ENCODE measurements around the gene ZNF83.
"Not testable (repeated sequence)": the region's sequence is repeated elsewhere in the genome, so short reads cannot be mapped to it uniquely, and the experiment has no call there.

ZNF83 gene

GRCh38 chr19:52640916-52641315 lies 2.8 kb upstream of the ZNF83 start:
- Histone ChIP-seq H3K9me3 (ENCODE audit: control insufficient read depth, insufficient read depth, low read length) (no peaks in the 10 kb centered on the region), H3K36me3 (ENCODE audit: control insufficient read depth, insufficient read depth, low read length) (no peaks in the 10 kb centered on the region), H3K4me1 (ENCODE audit: control insufficient read depth, insufficient read depth, low read length) (no peaks in the 10 kb centered on the region), H3K27me3 (ENCODE audit: control insufficient read depth, insufficient read depth, low read length) (no peaks in the 10 kb centered on the region), H3K4me3 (ENCODE audit: low read length) (no peak overlapping the region), H3K27ac (ENCODE audit: low read length) (no peak overlapping the region)
- no peak for DNase-seq (ENCODE audit: low read depth, low spot score)
- WGBS (ENCODE audit: insufficient coverage, insufficient read length): no CpG with 5 or more reads among the region's 14 CpGs

- Histone ChIP-seq H3K27me3 (ENCODE audit: control insufficient read depth, insufficient read depth, low read length) (no peaks in the 10 kb centered on the region), H3K27ac (ENCODE audit: low read length) (no peak overlapping the region), H3K4me3 (ENCODE audit: low read length) (no peak overlapping the region), H3K9me3 (ENCODE audit: control insufficient read depth, insufficient read depth, low read length) (no peaks in the 10 kb centered on the region; the same call in 1 of the 2 replicates), H3K4me1 (ENCODE audit: control insufficient read depth, insufficient read depth, low read length) (no peaks in the 10 kb centered on the region), H3K36me3 (ENCODE audit: control insufficient read depth, insufficient read depth, low read length) (no peaks in the 10 kb centered on the region)
- DNase-seq (ENCODE audit: low read depth, low spot score): no peak
- no CpG with 5 or more reads among the region's 10 CpGs for WGBS (ENCODE audit: insufficient coverage, insufficient read length)
These were observed 1.8 kb upstream of the ZNF83 start for GRCh38 chr19:52639996-52640395.

GRCh38 chr19:52638601-52639000 lies 446 bp upstream of the ZNF83 start:
- Histone ChIP-seq H3K36me3 (ENCODE audit: control insufficient read depth, insufficient read depth, low read length) (no peaks in the 10 kb centered on the region), H3K4me1 (ENCODE audit: control insufficient read depth, insufficient read depth, low read length) (no peaks in the 10 kb centered on the region), H3K9me3 (ENCODE audit: control insufficient read depth, insufficient read depth, low read length) (no peaks in the 10 kb centered on the region; the same call in 1 of the 2 replicates), H3K4me3 (ENCODE audit: low read length) (peak overlapping the region; percentile 16; the same call in 1 of the 2 replicates), H3K27me3 (ENCODE audit: control insufficient read depth, insufficient read depth, low read length) (no peaks in the 10 kb centered on the region), H3K27ac (ENCODE audit: low read length) (no peak overlapping the region)
- no peak for DNase-seq (ENCODE audit: low read depth, low spot score)
- WGBS (ENCODE audit: insufficient coverage, insufficient read length): no CpG with 5 or more reads among the region's 14 CpGs

GRCh38 chr19:52635786-52636570 lies 2.2 kb downstream of the ZNF83 start:
- WGBS (ENCODE audit: insufficient coverage, insufficient read length): no CpG with 5 or more reads among the region's 11 CpGs
- no peaks in the 10 kb centered on the region for H3K27me3 ChIP-seq (ENCODE audit: control insufficient read depth, insufficient read depth, low read length)
- H3K9me3 ChIP-seq (ENCODE audit: control insufficient read depth, insufficient read depth, low read length): no peaks in the 10 kb centered on the region; the same call in 1 of the 2 replicates
- no peak overlapping the region for H3K4me3 ChIP-seq (ENCODE audit: low read length)
- DNase-seq (ENCODE audit: low read depth, low spot score): no peak
- no peak overlapping the region for H3K27ac ChIP-seq (ENCODE audit: low read length)
- no peaks in the 10 kb centered on the region for H3K4me1 ChIP-seq (ENCODE audit: control insufficient read depth, insufficient read depth, low read length)
- H3K36me3 ChIP-seq (ENCODE audit: control insufficient read depth, insufficient read depth, low read length): no peaks in the 10 kb centered on the region

GRCh38 chr19:52627441-52627840 lies 10.7 kb downstream of the ZNF83 start:
- not testable (repeated sequence) for DNase-seq (ENCODE audit: low read depth, low spot score); H3K4me3 ChIP-seq (ENCODE audit: low read length); H3K4me1 ChIP-seq (ENCODE audit: control insufficient read depth, insufficient read depth, low read length); H3K9me3 ChIP-seq (ENCODE audit: control insufficient read depth, insufficient read depth, low read length); H3K36me3 ChIP-seq (ENCODE audit: control insufficient read depth, insufficient read depth, low read length); H3K27ac ChIP-seq (ENCODE audit: low read length); H3K27me3 ChIP-seq (ENCODE audit: control insufficient read depth, insufficient read depth, low read length)
- no CpG with 5 or more reads among the region's 3 CpGs for WGBS (ENCODE audit: insufficient coverage, insufficient read length)

- Histone ChIP-seq H3K36me3 (ENCODE audit: control insufficient read depth, insufficient read depth, low read length) (no peaks in the 10 kb centered on the region; the same call in 1 of the 2 replicates), H3K4me1 (ENCODE audit: control insufficient read depth, insufficient read depth, low read length) (no peaks in the 10 kb centered on the region), H3K9me3 (ENCODE audit: control insufficient read depth, insufficient read depth, low read length) (no peaks in the 10 kb centered on the region; the same call in 1 of the 2 replicates), H3K4me3 (ENCODE audit: low read length) (no peak overlapping the region), H3K27me3 (ENCODE audit: control insufficient read depth, insufficient read depth, low read length) (no peaks in the 10 kb centered on the region), H3K27ac (ENCODE audit: low read length) (no peak overlapping the region)
- no CpG with 5 or more reads among the region's 5 CpGs for WGBS (ENCODE audit: insufficient coverage, insufficient read length)
- no peak for DNase-seq (ENCODE audit: low read depth, low spot score)
These were observed 11.2 kb downstream of the ZNF83 start for GRCh38 chr19:52626915-52627314.

GRCh38 chr19:52622261-52622660 lies 15.9 kb downstream of the ZNF83 start:
- H3K9me3 ChIP-seq (ENCODE audit: control insufficient read depth, insufficient read depth, low read length): no peaks in the 10 kb centered on the region
- no peak for DNase-seq (ENCODE audit: low read depth, low spot score)
- no peak overlapping the region for H3K27ac ChIP-seq (ENCODE audit: low read length)
- H3K4me3 ChIP-seq (ENCODE audit: low read length): no peak overlapping the region
- no peaks in the 10 kb centered on the region for H3K27me3 ChIP-seq (ENCODE audit: control insufficient read depth, insufficient read depth, low read length)
- H3K36me3 ChIP-seq (ENCODE audit: control insufficient read depth, insufficient read depth, low read length): no peaks in the 10 kb centered on the region
- WGBS (ENCODE audit: insufficient coverage, insufficient read length): no CpG with 5 or more reads among the region's 2 CpGs
- no peaks in the 10 kb centered on the region for H3K4me1 ChIP-seq (ENCODE audit: control insufficient read depth, insufficient read depth, low read length)

- DNase-seq (ENCODE audit: low read depth, low spot score): no peak
- no peaks in the 10 kb centered on the region for H3K9me3 ChIP-seq (ENCODE audit: control insufficient read depth, insufficient read depth, low read length)
- H3K4me1 ChIP-seq (ENCODE audit: control insufficient read depth, insufficient read depth, low read length): no peaks in the 10 kb centered on the region
- H3K4me3 ChIP-seq (ENCODE audit: low read length): no peak overlapping the region
- H3K27ac ChIP-seq (ENCODE audit: low read length): no peak overlapping the region
- H3K36me3 ChIP-seq (ENCODE audit: control insufficient read depth, insufficient read depth, low read length): no peaks in the 10 kb centered on the region; the same call in 1 of the 2 replicates
- H3K27me3 ChIP-seq (ENCODE audit: control insufficient read depth, insufficient read depth, low read length): no peaks in the 10 kb centered on the region
- 100% methylated on average over 1 of the region's 3 CpGs for WGBS (ENCODE audit: insufficient coverage, insufficient read length)
These were observed 16.8 kb downstream of the ZNF83 start for GRCh38 chr19:52621376-52621775.

- H3K4me3 ChIP-seq (ENCODE audit: low read length): no peak overlapping the region
- no CpG with 5 or more reads among the region's 5 CpGs for WGBS (ENCODE audit: insufficient coverage, insufficient read length)
- H3K4me1 ChIP-seq (ENCODE audit: control insufficient read depth, insufficient read depth, low read length): no peaks in the 10 kb centered on the region
- H3K36me3 ChIP-seq (ENCODE audit: control insufficient read depth, insufficient read depth, low read length): no peaks in the 10 kb centered on the region; the same call in 1 of the 2 replicates
- no peaks in the 10 kb centered on the region for H3K27me3 ChIP-seq (ENCODE audit: control insufficient read depth, insufficient read depth, low read length)
- no peak overlapping the region for H3K27ac ChIP-seq (ENCODE audit: low read length)
- H3K9me3 ChIP-seq (ENCODE audit: control insufficient read depth, insufficient read depth, low read length): no peaks in the 10 kb centered on the region; the same call in 1 of the 2 replicates
- no peak for DNase-seq (ENCODE audit: low read depth, low spot score)
These were observed 24.8 kb downstream of the ZNF83 start for GRCh38 chr19:52613299-52613906.

GRCh38 chr19:52603558-52604207 lies 34.5 kb downstream of the ZNF83 start:
- Histone ChIP-seq H3K9me3 (ENCODE audit: control insufficient read depth, insufficient read depth, low read length) (no peaks in the 10 kb centered on the region), H3K4me1 (ENCODE audit: control insufficient read depth, insufficient read depth, low read length) (0 out of 2 replicates have a peak, but pooled peaks cover 3% of the 10 kb centered on the region), H3K4me3 (ENCODE audit: low read length) (no peak overlapping the region), H3K27ac (ENCODE audit: low read length) (no peak overlapping the region), H3K36me3 (ENCODE audit: control insufficient read depth, insufficient read depth, low read length) (no peaks in the 10 kb centered on the region), H3K27me3 (ENCODE audit: control insufficient read depth, insufficient read depth, low read length) (no peaks in the 10 kb centered on the region)
- WGBS (ENCODE audit: insufficient coverage, insufficient read length): no CpG with 5 or more reads among the region's 14 CpGs
- no peak for DNase-seq (ENCODE audit: low read depth, low spot score)
